Embryonic facial prominence (tissue), 1 donor: Measurements from ENCODE around the gene DHX35.
"Not testable (repeated sequence)": the region's sequence is repeated elsewhere in the genome, so short reads cannot be mapped to it uniquely, and the experiment has no call there.

ENCODE experiments used
- DNase-seq: peaks from one replicate; pipeline ENCODE4 v3.0.0-alpha.2; 2016; ENCODE audit errors: extremely low spot score

DHX35 gene

GRCh38 chr20:38941726-38942389 is 20.3 kb upstream of the DHX35 start:
- DNase-seq, result no peak

- no peak for DNase-seq
These were observed 17.1 kb upstream of the DHX35 start for GRCh38 chr20:38945012-38945411.

GRCh38 chr20:38946836-38947235 is 15.3 kb upstream of the DHX35 start:
- no peak for DNase-seq

- DNase-seq, result no peak
These were observed 14.2 kb upstream of the DHX35 start for GRCh38 chr20:38947931-38948362.

GRCh38 chr20:38950254-38950653 is 11.9 kb upstream of the DHX35 start:
- no peak for DNase-seq

DNA sequence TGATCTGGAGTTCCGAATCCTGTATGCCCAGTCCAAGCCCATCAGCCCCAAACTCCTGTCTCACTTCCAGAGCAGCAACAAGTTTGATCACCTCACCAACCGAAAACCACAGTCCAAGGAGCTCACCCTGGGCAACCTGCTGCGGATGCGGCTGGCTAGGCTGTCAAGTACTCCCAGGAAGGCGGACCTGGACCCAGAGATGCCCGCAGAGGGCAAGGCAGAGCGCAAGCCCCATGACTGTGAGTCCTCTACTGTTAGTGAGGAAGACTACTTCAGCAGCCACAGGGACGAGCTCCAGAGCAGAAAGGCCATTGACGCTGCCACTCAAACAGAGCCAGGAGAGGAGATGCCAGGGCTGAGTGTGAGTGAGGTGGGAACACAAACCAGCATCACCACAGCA is 10.5 kb upstream of the DHX35 start:
- DNase-seq, result no peak

- no peak for DNase-seq
These were observed 10.0 kb upstream of the DHX35 start for GRCh38 chr20:38952153-38952552.

GRCh38 chr20:38953630-38954340 is 8.4 kb upstream of the DHX35 start:
- DNase-seq, result no peak

GRCh38 chr20:38957235-38957876 is 4.8 kb upstream of the DHX35 start:
- DNase-seq, result no peak

DNA sequence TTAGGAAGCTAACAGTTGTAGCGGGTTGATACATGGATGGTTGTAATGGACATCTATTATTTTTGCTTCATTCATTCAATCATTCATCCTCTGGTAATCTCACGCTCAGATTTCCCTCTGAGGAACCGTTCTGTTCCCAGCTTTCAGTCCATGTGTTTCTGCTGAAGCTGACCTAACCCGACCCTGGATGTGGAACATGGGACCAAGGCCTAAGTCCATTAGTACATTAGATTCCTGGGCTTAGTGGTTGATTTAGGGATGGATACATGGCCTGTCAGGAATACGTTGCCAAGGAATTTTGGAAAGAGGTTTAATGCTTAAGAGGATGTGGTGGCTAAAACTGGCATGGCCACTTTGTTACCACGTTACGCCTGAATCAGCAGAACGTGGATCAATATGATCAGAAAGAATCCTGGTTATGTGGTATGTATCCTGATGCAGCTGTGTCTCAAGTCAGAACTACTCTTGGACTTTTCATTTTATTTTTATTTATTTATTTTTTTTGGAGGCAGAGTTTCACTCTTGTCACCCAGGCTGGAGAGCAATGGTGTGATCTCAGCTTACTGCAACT is 4.1 kb upstream of the DHX35 start:
- no peak for DNase-seq

- DNase-seq, result not testable (repeated sequence)
These were observed 1.9 kb upstream of the DHX35 start for GRCh38 chr20:38960187-38960687.

DNA sequence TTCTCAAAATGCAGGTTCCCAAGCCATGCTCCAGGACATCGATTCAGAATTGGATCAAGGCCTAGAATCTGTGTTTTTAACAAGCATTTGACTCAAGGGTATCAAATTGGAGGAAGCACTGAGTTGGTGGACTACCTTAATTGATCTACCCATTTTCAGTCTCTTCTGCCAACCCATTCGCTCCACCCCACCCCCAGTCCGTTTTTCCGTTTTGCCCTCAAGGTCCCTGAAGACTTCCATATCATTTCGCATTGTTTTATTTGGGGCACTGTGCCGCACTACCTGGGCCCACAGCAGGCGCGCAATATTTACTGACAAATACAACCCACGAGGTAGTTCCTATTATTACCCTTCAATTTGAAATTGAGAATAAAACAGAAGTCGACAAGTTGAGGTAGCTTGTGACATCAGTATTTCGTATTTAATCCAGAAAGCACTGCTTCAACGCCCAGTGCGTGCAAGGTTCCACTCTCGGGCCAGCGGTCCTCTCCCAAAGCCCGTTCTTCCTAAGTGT is 557 bp upstream of the DHX35 start:
- DNase-seq, result no peak

- no peak for DNase-seq
These were observed 821 bp downstream of the DHX35 start for GRCh38 chr20:38962928-38963401.

GRCh38 chr20:38963745-38964144 is 1.6 kb downstream of the DHX35 start:
- DNase-seq, result no peak

DNA sequence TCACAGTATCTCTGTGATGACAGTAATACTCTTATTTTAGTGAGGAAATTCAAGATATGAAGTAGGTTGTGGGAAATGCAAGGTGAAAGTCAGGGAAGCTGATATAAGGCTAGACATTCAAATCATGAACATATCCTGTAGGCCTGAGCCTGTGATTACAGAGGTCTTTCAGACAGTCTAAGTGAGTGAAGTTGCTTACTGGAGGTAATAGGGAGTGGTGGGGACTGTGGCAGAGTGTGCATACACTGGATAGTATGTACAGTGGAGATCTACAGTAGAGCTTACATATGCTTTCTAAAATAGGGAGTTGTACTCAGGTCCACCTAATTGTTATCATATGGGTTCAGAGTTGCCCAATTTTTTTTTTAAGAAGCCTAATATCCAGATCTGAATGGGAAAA is 3.1 kb downstream of the DHX35 start:
- no peak for DNase-seq

DNA sequence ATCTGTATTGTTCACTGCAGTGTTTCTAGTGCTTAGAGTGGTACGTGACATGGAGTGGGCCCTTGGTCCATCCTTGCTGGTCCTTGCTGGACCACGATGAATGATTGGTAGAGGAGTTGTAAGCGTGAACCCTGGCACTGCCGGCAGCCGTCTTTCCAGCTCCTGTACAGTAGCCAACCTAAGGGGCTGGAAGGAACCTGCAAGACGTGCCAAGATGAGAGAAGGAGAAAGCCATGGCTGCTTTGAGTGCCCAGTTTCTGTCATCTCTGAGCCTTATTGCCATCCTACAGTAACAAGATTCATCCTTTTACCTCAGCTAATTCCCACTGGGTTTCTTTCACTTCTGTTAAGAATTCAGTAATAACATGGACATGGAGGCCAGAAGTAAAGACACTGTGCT is 5.9 kb downstream of the DHX35 start:
- DNase-seq, result no peak

DNA sequence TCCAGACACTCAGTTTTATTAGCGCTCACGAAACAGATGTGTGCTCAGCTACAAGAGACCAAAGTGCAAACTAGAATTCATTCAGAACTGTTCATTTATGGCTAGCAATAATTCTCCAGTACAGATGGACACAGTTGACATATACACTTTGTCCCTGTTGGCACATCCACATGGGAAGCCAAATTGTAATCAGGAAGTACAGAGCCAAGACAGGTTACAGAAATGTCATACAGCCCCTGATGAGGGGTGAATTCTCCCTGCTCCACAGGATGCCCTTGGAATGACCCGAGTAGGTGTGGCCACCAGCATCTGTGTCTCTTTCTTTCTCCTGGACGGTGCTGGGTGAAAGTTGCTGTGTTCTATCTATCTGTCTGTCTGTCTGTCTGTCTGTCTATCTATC is 7.6 kb downstream of the DHX35 start:
- DNase-seq, result no peak

- no peak for DNase-seq
These were observed 8.2 kb downstream of the DHX35 start for GRCh38 chr20:38970302-38970701.

- DNase-seq, result no peak
These were observed 11.0 kb downstream of the DHX35 start for GRCh38 chr20:38973107-38973506.

- no peak for DNase-seq
These were observed 11.5 kb downstream of the DHX35 start for GRCh38 chr20:38973645-38974044.

- no peak for DNase-seq
These were observed 13.5 kb downstream of the DHX35 start for GRCh38 chr20:38975539-38976120.

DNA sequence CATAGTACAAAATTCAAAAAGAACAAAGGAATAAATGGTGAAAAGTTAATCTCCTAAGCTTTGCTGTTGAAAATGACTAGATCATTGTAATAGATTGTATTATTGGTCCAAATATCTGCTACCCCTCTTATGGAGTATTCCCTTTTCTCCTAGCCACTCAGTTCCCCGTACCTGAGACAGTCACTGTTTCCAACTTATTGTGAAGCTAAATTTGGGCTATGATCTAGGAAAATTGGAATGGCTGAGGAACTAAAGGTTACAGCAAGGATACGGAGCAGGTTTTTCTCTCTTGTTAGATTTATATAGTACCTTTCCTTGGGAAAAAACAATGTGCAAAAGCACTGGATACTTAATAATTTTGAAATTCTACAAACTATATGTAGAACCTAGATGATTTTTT is 17.3 kb downstream of the DHX35 start:
- no peak for DNase-seq
